GM23338 (cell line): Measurements from ENCODE around the gene PPP1R36.

Experiments
- EZH2 ChIP-seq: fragments of 200-600 bp; sonication (generic); IDR thresholded peaks from one replicate; pipeline ENCODE4 v1.8.0; 2017; ENCODE audit warnings: antibody characterized with exemption, mild to moderate bottlenecking, low read depth; ENCODE audit not compliant: unreplicated experiment
- POLR2AphosphoS5 ChIP-seq: IDR thresholded peaks from 2 replicates; pipeline ENCODE4 v1.6.1; 2016; ENCODE audit warnings: antibody characterized with exemption, low read depth
- REST ChIP-seq: IDR thresholded peaks from one replicate; pipeline ENCODE4 v1.6.1; 2018; ENCODE audit warnings: antibody characterized with exemption; ENCODE audit not compliant: unreplicated experiment

- peak; percentile 66 for TF ChIP-seq POLR2AphosphoS5
- TF ChIP-seq REST = no peak
- no peak for TF ChIP-seq EZH2
These were observed 45.4 kb upstream of the PPP1R36 start, which contains the start of gene ZBTB1 for GRCh38 chr14:64504310-64504896.
